Activated CD4-positive, alpha-beta T cell treated with anti-CD3 and anti-CD28 coated beads for 24 hours (primary cell): ENCODE results near the gene CCNK.

Experiments used
- DNase-seq, 2 donors: peaks; one replicate each; pipeline ENCODE4 v3.0.0-alpha.2; 2020; ENCODE audit warnings: low read depth in 2 of 2

CCNK gene

DNA sequence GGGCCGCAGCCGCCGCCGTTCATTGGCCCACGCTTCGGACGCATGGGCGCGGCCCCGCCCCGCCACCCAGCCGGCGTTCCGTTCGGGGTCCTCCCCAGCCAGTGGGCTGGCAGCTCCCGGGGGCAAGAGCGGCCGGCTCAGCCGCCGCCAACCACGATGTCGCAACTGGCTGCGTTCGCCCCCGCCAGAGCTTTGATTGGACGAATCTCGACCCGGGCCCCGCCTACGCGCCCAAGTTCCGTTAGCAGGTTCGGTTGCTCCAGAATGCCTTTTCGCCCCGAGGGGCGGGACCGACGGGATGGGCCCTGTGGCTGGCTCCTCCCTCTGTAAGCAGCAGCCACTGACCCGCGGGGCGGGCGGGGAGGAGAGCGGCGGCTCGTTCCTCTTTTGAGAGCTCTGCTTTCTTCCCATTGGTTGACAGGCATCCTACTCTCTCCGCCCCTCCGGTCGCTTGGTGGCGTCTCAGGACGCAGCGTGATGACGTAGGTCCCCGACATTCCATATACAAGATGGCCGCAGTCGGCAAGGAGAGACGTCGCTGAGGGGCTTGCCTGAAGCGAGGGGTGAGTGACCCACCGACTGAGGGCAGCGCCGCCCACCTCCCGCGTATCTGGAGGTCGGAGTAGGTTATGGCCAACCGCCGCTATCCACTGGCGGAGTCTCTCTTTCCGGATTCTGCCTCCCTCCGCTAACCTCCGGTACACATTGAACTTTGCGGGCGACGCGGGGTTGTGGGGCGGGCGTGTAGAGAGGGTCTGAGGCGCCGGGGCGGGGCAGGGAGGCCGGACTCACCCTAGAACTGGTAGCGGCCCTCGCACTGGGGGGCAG is at the start of gene CCNK:
CCNK (plus strand) TSS at position 493 of the 828 bp plus-strand sequence. CDS start 11,269 bp downstream, outside the sequence.
- peak; percentile 99 to 100 for DNase-seq

DNA sequence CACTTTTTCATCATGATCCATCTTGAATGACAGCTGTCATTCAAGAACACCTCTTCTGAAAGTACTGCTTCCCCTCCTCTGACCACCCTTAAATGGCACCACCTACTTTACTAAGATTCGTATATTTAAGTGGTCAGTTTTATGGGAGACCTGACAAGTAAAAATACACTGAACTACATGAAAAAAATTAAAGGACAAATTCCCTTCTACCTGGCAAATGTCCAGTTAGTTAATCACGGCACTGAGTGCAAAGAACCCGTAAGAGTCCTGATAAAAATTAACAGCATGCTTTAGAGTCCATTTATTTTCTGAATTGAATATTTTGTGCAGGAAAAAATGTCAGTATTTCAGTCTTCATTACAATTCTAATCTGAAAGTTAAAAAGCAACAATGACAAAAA is 49.2 kb upstream of the CCNK start:
- DNase-seq: no peak

DNA sequence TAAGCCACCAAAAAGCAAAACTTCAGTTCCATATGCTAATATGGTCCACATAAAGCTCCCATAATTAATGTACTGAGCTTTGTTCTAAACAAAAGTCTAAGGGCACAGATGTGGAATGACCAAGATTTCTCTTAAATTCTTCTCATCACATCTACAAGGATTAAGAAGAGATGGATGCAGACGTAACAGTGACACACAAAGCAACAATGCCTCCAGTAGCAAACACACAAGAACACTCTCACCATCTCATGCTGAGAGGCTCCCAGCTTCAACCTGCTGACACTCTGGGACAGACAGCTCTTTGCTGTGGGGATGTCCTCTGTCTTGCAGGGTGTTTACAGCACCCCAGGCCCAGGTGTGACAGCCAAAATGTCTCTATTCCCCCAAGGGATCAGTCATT is 48.7 kb upstream of the CCNK start:
- no peak for DNase-seq

DNA sequence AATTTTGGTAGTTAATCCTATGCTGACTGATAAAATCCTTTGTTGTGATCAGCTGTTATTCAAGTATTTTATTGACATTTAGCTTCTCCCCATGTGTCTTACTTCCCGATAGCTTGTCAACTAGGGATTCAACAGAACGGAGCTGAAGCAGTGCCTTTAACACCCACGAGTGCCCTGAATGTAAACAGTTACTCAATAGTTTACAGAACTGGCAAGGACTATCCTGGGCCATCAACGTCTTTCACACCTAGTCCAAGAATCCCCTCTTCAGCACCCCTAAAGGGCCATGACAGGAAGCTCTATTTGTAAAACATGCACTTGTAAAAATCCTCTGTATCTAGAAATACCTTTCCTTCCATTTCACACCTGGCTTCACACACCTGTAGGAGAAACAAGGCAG is 45.9 kb upstream of the CCNK start:
- no peak for DNase-seq

DNA sequence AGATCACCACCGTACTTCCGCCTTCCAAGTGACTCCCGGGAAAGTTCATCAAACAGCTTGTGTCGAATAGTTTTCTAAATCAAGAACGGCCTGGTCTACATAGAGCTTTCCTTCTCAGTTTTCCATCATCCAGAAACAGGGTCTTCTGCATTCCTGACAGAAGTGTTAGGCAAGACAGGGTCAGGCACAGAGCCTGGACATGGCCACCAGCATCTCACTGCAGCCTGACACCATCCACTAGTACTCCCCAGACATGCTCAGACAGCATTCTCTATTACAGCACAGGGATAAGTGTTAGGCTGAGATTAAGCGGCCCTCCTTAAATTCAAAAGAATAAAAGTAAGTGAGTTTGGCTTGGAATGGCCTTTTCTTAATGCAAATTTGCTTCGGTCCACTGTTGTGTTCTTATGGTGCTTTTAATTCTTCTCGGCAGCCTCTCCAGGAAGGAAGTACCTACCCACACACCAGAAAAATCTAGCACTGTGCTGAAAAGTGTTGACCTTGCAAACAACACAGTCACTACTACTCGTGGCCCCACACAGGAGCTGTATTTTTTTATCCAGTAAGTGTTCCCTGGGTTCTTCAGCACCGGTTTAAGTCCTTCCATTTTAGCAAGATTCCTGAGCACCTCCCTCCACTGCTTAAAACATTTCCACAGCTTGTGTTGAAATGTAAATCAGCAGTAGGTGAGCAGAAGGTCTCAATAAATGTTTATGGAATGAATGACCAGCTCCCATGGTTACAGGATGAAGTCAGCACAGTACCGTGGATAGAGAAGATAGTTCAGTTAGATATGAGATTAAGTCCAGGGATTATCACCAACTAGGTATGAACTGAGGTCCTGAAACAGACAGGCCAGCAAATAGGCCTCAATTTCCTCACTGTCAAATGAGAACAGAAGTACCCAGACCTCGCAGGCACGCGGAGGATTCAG is 44.7 kb upstream of the CCNK start:
- no peak for DNase-seq

DNA sequence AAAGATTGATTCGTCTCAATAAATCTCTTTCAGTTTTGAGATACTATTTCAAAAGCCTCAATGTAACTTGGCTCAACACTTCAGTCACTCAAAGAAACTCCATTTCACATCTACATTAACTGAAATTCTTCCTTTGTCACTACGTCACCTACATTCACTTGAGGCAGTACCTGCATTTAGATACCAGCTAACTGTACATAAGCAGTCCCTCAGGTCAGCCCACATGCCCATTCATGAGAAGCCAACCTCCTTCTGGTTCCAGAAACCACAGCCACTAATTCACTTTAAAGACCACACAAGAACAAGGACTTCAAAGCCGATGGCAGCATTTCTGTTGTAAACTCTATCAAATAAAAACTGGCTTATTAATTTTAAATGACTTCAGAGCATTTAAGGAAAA is 43.5 kb upstream of the CCNK start:
- DNase-seq: no peak

DNA sequence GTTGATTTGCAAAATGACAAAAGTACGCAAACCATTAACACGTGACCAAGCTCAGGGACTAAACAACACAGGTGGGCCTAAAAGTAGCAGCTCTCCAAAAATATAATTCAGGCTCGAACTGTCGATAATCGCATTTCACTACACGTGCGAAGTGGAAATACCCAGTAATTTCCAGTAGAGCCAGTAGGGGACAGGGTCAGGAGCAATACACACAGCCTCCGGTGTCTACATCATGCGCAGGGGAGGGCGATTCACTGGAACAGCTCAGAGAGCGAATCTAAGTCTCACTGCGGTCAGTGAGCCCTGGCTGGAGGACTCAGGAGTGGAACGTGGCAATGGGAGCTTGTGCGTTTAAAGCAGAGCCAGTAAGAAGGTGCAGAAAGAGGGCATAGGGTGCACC is 40.9 kb upstream of the CCNK start:
- DNase-seq: no peak

DNA sequence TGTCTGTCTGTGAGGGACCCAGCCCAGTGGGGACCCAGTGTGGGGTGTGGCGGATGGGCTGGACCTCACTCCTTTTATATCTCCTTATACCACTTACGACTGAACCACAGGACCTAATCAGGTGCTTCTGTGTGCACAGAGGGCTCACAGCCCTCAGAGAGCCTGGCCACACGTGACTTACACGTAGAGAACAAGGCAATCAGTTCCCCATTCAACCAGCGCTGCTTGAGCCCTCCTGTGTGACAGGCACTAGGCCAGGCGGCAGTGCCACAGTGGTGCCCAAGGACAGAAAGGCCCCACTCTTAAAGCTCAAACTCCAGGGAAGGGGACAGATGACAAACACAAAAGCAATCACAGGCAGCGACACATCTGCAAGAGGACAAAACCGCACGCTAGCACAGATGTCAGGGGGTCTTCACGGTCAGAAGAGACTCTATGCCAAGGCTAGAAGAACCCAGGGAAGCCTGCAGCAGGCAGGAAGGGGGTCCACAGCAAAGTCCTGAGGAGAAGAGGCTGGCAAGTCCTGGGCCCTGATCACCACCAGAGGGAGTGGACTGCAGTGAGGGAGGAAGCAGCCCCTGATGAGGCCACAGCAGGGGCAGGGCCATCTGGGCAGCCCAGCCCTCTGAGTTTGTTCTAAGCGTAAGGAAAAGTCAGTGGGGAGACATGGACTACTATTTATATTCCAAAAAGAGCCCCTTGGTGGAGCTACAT is 39.9 kb upstream of the CCNK start:
- no peak for DNase-seq

DNA sequence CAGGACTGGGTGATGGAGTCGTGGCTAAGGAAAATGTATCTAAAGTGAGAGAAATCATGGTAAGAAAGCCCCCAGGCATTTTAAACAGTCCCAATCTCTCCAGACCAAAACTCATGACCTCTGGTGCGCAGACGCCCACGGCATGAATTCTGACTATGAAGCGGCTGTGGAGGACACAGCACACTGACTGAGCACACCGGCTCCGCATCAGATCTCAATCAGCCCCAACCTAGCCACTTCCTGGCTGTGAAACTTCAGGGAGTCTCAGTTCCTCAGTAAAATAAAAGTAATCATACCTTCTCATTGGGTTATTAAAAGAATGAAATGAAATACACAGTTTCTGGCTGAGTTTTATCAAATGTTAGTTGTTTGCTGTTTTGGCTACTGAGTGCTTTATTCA is 39.3 kb upstream of the CCNK start:
- no peak for DNase-seq

DNA sequence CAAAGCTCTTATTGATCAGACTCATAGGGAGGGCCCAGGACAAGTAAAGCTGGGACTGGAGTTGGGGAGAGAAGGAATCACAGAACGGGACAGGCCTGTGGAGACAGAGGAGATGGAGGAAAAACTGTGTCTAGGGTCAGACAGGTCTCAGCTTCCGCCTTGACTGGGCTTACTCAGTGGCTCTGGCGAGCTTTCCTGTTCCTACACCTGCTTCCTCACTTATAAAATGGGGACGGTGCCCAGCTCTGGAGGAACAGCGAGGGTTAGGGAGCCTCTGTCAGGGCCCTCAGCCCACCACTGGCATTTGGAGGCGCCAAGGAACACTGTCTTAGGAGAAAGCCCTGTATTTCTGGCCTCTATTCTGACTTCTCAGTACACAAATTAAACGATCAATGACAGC is 35.3 kb upstream of the CCNK start:
- no peak for DNase-seq

DNA sequence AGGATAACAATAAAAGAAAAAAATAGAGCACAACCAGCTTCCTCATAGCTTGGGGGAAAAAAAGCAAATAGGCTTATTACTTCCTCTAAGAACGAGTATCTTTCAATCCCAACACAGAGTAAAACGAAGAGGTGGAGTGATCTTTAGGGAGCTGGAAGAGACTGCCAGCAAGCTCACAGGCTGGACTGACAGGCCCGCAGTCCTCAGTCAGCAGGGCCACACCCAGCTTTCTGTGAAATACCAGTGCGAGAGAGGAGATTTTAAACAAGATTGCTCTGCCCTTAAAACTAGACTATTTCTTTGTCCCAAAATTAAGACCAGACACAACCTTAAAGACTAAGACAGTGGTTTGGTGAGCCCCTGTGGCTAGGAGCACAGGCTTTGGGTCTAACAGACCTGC is 33.5 kb upstream of the CCNK start:
- DNase-seq: no peak

DNA sequence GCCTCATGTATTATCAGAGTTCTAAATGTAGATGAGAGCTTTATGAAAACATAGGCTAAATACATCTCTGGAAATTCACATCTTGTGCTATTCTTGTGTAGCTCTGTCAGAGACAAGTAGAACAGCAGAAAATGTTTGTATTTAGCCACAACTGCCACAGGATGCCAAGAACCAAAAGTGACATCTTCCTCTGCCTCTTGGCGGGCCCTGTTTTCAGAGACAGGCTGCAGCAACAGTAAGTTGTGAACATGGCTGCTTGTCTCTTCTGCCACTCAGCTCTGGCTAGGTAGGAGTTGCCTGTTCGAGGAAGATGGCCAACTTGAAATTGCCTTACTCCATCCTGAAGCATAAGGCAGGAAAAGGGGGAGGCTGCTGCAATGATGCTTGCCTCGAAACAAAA is 30.9 kb upstream of the CCNK start:
- DNase-seq: no peak

DNA sequence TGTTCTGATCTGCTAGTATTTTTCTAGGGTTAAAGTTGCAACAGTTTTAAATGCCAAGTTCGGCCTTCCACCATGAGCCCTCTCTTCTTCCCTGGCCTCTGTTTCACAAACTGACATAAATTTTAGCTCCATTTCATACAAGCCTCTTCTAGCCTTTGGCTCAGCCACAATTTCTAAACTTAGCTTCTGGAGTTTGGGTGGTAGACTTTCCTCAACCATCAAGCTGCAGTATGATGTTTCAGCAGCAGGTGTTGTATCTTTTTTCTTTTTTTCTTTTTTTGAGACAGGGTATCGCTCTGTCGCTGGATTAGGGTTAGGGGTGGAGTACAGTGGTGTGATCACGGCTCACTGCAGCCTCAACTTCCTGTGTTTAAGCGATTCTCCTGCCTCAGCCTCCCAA is 30.0 kb upstream of the CCNK start:
- no peak for DNase-seq

DNA sequence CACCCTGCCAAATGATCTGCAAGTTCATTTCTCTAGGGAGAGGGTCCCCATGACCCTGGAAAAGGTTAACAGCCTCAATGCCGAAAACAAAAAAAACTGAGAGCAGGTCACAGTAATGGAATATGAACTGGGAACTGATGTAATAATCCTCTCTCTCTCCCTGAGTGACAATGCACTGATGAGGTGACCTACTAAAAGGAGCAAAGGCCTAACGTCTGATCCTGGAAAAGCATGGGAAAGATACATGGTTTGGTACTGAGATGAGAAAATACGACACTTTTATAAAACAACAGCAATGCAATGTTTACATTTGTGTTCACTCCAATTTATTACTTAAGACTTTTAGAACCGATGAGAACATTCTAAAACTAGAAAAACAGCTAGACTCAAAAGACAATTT is 28.2 kb upstream of the CCNK start:
- DNase-seq: no peak

DNA sequence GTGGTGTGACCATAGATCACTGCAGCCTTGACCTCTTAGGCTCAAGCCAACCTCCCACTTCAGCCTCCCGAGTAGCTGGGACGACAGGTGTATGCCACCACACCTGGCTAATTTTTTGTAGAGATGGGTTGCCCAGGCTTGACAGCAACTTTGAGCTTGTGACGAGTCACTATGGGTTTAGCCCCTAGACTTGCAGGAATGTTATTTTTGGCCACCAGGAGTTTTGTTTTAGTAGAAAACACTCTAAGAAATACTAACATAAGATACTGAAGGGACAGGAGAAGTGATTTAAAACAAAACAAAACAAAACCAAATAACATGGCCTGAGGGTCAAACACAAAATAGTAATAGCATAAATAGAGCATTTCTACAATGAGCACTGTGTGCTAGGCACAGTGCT is 27.0 kb upstream of the CCNK start:
- DNase-seq: no peak

DNA sequence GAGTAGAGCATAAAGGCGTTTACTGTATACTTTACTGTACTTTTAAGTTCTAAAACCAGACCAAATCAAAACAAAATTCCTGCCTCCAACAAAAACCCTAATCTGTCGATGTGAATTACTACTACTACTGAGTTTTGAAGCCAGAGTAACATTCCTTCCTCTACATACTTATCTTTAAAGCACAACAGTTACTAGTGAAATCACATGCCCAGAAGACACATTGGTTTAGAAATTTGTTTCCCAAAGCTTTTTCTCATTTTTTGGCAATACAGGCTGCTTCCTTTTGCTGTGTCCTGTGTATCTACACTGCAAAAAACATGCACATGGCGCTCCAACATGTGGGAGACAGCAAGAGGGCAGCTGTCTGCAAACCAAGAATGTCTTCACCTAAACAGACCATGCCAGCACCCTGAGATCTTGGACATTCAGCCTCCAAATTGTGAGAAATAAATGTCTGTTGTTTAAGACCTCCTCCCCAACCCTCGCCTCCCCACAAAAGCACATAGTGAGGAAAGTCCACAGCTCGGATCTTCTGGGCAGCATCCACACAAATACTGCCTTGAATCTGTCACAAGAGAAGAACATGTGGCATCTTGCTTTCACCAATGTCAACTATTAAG is 21.6 kb upstream of the CCNK start:
- DNase-seq: no peak

DNA sequence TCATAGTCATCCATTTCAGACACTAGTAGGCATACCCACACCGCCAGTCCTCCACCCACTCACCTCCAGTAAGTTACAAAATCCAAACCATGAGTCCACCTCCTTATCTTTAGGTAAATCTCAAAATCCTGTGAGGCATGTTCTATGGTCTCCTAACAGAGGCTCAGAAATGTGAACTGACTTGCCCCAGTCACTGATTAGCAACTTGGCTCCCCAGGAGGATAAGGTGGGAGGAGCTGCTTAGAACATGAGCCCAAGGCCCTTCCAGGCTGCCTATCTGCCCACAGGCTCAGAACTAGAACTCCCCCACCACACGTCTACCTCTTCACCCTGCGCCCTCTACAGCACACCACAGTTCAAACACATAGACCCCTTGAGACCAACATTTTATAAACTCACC is 20.4 kb upstream of the CCNK start:
- no peak for DNase-seq

DNA sequence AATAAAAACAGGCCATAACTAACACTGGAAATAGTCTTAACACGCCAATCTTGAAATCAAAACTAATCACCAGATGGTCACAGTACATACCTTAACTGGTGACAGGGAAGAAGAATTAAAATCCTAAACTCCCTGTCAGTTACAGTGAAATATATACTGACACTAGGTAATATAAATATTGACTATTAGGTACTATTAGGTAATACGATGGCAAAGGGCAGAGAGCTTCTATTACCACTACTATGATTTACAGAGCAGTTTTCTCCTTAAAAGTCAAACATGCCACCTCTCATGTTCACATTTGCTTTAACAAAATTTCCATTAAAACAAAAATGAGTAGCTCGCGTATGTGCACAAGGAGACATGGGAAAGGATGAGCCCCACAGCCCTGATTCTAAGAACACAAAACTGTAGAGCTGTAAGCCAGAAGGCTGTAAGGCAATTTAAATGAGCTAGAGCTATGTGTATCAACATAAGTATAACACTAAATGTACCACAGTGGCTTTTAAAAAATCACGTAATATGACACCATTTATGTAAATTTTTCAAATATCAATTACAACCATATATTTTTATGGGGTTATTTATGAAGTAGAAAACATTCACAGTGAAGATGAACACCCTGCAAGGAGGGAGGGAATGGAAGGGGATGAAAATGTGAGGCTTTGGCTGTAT is 19.7 kb upstream of the CCNK start:
- no peak for DNase-seq

DNA sequence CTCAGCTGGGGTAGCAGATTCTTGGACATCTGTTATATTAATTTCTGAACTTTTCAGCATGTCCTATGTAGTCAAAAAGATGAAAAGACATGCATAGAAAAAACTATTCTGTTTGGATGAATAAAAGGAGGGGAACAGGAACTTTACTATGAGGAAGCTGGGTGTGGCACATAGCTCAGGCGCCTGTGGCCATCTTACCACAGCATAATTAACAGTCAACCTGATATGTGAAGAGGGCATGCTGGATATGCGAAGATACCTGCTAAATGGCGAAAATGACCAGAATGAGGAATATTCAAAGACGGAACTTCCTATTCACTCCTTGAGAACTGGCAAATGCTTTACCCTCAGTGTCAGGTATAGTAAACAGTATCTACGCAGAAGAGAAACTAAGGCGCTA is 19.0 kb upstream of the CCNK start:
- no peak for DNase-seq

DNA sequence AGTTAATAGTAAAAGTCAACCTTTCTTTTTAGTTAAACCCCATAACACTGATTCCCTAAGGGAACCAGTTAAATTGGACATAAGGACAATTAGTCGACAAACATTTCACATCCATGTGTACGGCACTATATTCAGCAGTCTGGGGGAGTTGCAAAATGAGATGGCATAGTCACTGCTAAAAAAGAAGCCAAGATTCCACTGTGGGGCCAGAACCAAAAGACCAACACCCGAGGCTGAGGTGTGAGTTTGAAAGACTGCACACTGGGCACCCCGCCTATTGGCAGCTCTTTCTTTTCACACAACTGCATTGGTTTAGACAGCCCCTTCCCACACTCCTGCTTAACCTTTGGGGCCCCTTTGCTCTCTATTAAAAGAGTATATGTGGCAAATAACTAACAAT is 17.2 kb upstream of the CCNK start:
- no peak for DNase-seq

DNA sequence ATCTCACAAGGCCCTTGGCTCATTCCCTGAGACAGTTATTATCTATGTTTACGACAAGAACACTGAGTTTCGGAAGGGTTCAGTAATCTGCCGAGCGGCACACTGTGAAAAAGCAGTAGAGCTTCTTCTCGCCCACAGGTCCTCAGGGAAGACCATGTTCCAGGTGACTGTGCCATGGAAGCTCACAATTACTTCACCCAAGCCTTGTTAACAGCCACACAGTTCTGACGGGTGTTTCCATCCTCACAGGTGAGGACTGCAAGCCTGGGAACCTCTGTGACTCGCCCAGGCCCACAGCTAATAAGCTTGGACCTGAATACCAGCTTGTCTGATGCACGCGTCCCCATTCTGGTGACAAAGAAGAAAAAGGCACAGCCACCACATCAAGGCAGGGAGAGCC is 15.9 kb upstream of the CCNK start:
- DNase-seq: no peak
